IMR-90 (cell line): ENCODE measurements around the gene SH3RF3. TPM values are rescaled to one million over a fixed set of nuclear protein-coding genes. Genes with fewer than 3 reads are reported as not detected.

ENCODE experiments used
- ATAC-seq: fragments of 200-7000 bp; cut with Tn5 transposase; 2 replicates; pipeline ENCODE4 v1.9.1; 2020; ENCODE audit warnings: low read depth, mild to moderate bottlenecking, moderate library complexity
- BruUV-seq: library from RNA; stranded (reverse); fragments of 400-500 nt; replicated peaks from 2 replicates; lab custom pipeline; 2021; lab: Mats Ljungman, UMichigan
- CTCF ChIA-PET: fragments of 300-600 bp; formaldehyde crosslinking; extraction: SDS; loops from one replicate; lab custom pipeline; 2021; ENCODE audit warnings: antibody characterized with exemption; lab: Yijun Ruan, JAX
- POLR2A ChIA-PET: fragments of 300-600 bp; sonication (Branson Sonifier 250); formaldehyde crosslinking; loops from one replicate; lab custom pipeline; 2022; ENCODE audit warnings: antibody characterized with exemption; ENCODE audit not compliant: unreplicated experiment; lab: Charles Lee
- DNase-seq: peaks from one replicate; pipeline ENCODE4 v3.0.0; 2013
- H2AFZ ChIP-seq: replicated peaks from 2 replicates; pipeline ENCODE3; 2013; ENCODE audit warnings: low read length, mild to moderate bottlenecking; ENCODE audit not compliant: poor library complexity
- H2AK5ac ChIP-seq: 2 replicates; pipeline ENCODE4 v1.6.1; 2013; ENCODE audit warnings: low read depth, low read length, inconsistent platforms
- H2AK9ac ChIP-seq: replicated peaks from 2 replicates; pipeline ENCODE3; 2013; ENCODE audit warnings: mild to moderate bottlenecking, low read depth, low read length, moderate library complexity; ENCODE audit not compliant: poor library complexity
- H2BK120ac ChIP-seq: 2 replicates; pipeline ENCODE4 v1.6.1; 2013; ENCODE audit warnings: low read depth, low read length, inconsistent platforms
- H2BK15ac ChIP-seq: 3 replicates; pipeline ENCODE4 v1.6.1; 2013; ENCODE audit warnings: low read depth, low read length, inconsistent platforms
- H2BK20ac ChIP-seq: 2 replicates; pipeline ENCODE4 v1.6.1; 2013; ENCODE audit warnings: low read depth, mild to moderate bottlenecking, inconsistent platforms, low read length, moderate library complexity
- H2BK5ac ChIP-seq: 2 replicates; pipeline ENCODE4 v1.6.1; 2013; ENCODE audit warnings: mild to moderate bottlenecking, low read depth, low read length, inconsistent platforms; ENCODE audit not compliant: poor library complexity, severe bottlenecking
- H3K14ac ChIP-seq: replicated peaks from 2 replicates; pipeline ENCODE4 v1.6.1; 2013; ENCODE audit warnings: low read depth, low read length, inconsistent platforms
- H3K18ac ChIP-seq: 2 replicates; pipeline ENCODE4 v1.6.1; 2013; ENCODE audit warnings: low read depth, low read length, control low read depth
- H3K23ac ChIP-seq: 2 replicates; pipeline ENCODE4 v1.6.1; 2013; ENCODE audit warnings: low read depth, low read length, inconsistent platforms
- H3K27ac ChIP-seq: 2 replicates; pipeline ENCODE4 v1.5.1; 2013; ENCODE audit warnings: mild to moderate bottlenecking, control low read depth, low read length; ENCODE audit not compliant: insufficient read depth
- H3K27me3 ChIP-seq: 2 replicates; pipeline ENCODE4 v1.6.1; 2013; ENCODE audit warnings: low read length; ENCODE audit not compliant: control insufficient read depth, insufficient read depth
- H3K36me3 ChIP-seq: 2 replicates; pipeline ENCODE4 v1.6.1; 2013; ENCODE audit warnings: low read length, mixed read lengths; ENCODE audit not compliant: control insufficient read depth, insufficient read depth
- H3K4ac ChIP-seq: 2 replicates; pipeline ENCODE4 v1.6.1; 2013; ENCODE audit warnings: low read depth, low read length, inconsistent platforms
- H3K4me1 ChIP-seq: 2 replicates; pipeline ENCODE4 v1.6.1; 2013; ENCODE audit warnings: low read length, mixed read lengths; ENCODE audit not compliant: control insufficient read depth, insufficient read depth
- H3K4me2 ChIP-seq: 2 replicates; pipeline ENCODE4 v1.6.1; 2013; ENCODE audit warnings: low read depth, mild to moderate bottlenecking, control low read depth, low read length, moderate library complexity
- H3K4me3 ChIP-seq: 2 replicates; pipeline ENCODE4 v1.5.1; 2013; ENCODE audit warnings: low read depth, mild to moderate bottlenecking, control low read depth, low read length, moderate library complexity; ENCODE audit not compliant: insufficient read depth
- H3K56ac ChIP-seq: 2 replicates; pipeline ENCODE4 v1.6.1; 2013; ENCODE audit warnings: low read length, inconsistent platforms; ENCODE audit not compliant: insufficient read depth; ENCODE audit errors: extremely low read depth
- H3K79me1 ChIP-seq, 2 experiments: 2 replicates each; pipeline ENCODE4 v1.6.1; 2013; ENCODE audit warnings: low read length in 2 of 2, inconsistent platforms in 1 of 2, low read depth in 1 of 2
- H3K9ac ChIP-seq: 2 replicates; pipeline ENCODE4 v1.6.1; 2013; ENCODE audit warnings: low read depth, low read length, control low read depth
- H3K9me1 ChIP-seq: 2 replicates; pipeline ENCODE4 v1.6.1; 2013; ENCODE audit warnings: low read length, inconsistent platforms; ENCODE audit not compliant: insufficient read depth
- H3K9me3 ChIP-seq: 2 replicates; pipeline ENCODE4 v1.6.1; 2013; ENCODE audit warnings: low read length; ENCODE audit not compliant: control insufficient read depth, insufficient read depth
- H4K20me1 ChIP-seq: 2 replicates; pipeline ENCODE4 v1.6.1; 2013; ENCODE audit warnings: low read length, inconsistent platforms; ENCODE audit not compliant: insufficient read depth
- H4K5ac ChIP-seq: 2 replicates; pipeline ENCODE4 v1.6.1; 2013; ENCODE audit warnings: mild to moderate bottlenecking, low read depth, low read length, control low read depth
- H4K8ac ChIP-seq, 2 experiments: 2 replicates each; pipeline ENCODE4 v1.6.1; 2013; ENCODE audit warnings: low read depth in 2 of 2, low read length in 2 of 2, control low read depth in 1 of 2, inconsistent platforms in 1 of 2
- H4K91ac ChIP-seq: 2 replicates; pipeline ENCODE4 v1.6.1; 2013; ENCODE audit warnings: low read depth, low read length, inconsistent platforms; ENCODE audit not compliant: insufficient read depth
- CHD1 ChIP-seq: IDR thresholded peaks from 2 replicates; pipeline ENCODE4 v1.6.1; 2012; ENCODE audit warnings: low read depth, low read length, improper control_type of control experiment
- RAD21 ChIP-seq: IDR thresholded peaks from 2 replicates; pipeline ENCODE4 v1.6.1; 2012; ENCODE audit warnings: low read length, improper control_type of control experiment
- RCOR1 ChIP-seq: IDR thresholded peaks from 2 replicates; pipeline ENCODE4 v1.6.1; 2012; ENCODE audit warnings: mild to moderate bottlenecking, low read length, improper control_type of control experiment; ENCODE audit not compliant: insufficient replicate concordance
- USF2 ChIP-seq: fragments of 150-350 bp; IDR thresholded peaks from 2 replicates; pipeline ENCODE4 v1.6.1; 2017; ENCODE audit warnings: mild to moderate bottlenecking, antibody characterized with exemption, low read length, low read depth
- WGBS, 2 experiments: methylation state at CpG; one replicate each; pipeline versions ENCODE4 v1.1.5 to v1.1.7; 2013; ENCODE audit warnings: missing lambda C conversion rate in 2 of 2; ENCODE audit not compliant: insufficient read length in 1 of 2; ENCODE audit errors: extremely low coverage in 2 of 2; 5-methylcytosine and 5-hydroxymethylcytosine counted together
- dilution Hi-C: fragments of 300-500 bp; cut with HindIII; formaldehyde crosslinking; loops from one replicate; pipeline ENCODE4 v1.14.3; 2018; ENCODE audit warnings: low sequenced_read_pairs; ENCODE audit not compliant: unreplicated experiment
- in situ Hi-C: fragments of 300-500 bp; cut with MboI; formaldehyde crosslinking; loops from 3 replicates; pipeline ENCODE4 v1.14.3; 2019; ENCODE audit warnings: low sequenced_read_pairs, inconsistent platforms, mixed read lengths
- intact Hi-C: fragments of 100-400 bp; cut with micrococcal nuclease; formaldehyde crosslinking; loops from 2 replicates; pipeline ENCODE4 v1.10.0; 2022
- polyA plus RNA-seq, 3 experiments: library from polyadenylated mRNA; depleted of rRNA; stranded (reverse); fragments of >200 nt; gene quantifications; 2 replicates each; pipeline ENCODE4 v1.2.3, GENCODE V29; 2012; ENCODE audit warnings: low replicate concordance in 1 of 3
- total RNA-seq: library from RNA; depleted of rRNA; stranded (reverse); fragments of >200 nt; gene quantifications from 2 replicates; pipeline ENCODE4 v1.2.3, GENCODE V29; 2012
- TF ChIP-seq, protein P1 (sequence below): conservative IDR thresholded peaks from 2 replicates; pipeline ENCODE4 v1.5.1; 2012; ENCODE audit warnings: mild to moderate bottlenecking, low read depth, low read length, improper control_type of control experiment

Gene SH3RF3
- total and polyA plus RNA-seq, 2 of the 4 experiments (the other 2 are of a cell fraction) = 3.4 to 5.3 TPM

DNA sequence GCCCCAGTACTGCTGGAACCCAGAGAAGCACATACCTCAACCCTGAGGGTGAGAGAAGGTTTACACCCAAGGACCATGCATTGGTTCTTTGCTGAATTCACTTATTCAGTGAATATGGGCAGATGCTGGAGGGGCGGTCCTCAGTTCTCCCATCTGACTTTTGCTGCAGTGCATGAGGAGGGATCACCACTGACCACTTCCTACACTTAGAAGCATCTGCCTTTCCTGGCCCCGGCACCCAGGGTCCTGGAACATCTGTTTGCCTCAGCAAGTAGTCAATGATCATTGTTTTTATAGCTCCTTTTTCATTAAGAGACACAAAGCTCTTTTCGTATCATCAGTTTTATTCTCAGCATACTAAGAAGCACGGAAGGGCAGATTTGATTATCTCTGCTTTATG, 211.4 kb downstream of the SH3RF3 start:
- intact Hi-C loops = no loop called here
- H4K91ac ChIP-seq = peak overlapping the region; percentile 84
- dilution Hi-C loops = no loop called here
- peaks cover 22% of the 10 kb centered on the region; the same call in 1 of the 2 replicates for H4K20me1 ChIP-seq
- ATAC-seq (no peak), DNase-seq (no peak)
- H3K14ac ChIP-seq = peak overlapping the region; percentile 91
- H3K27me3 ChIP-seq = no peaks in the 10 kb centered on the region
- H3K79me1 ChIP-seq = peaks cover 58 to 98% of the 10 kb centered on the region in 2 experiments
- no peaks in the 10 kb centered on the region for H3K9me3 ChIP-seq
- peak overlapping the region; percentile 16 for H3K27ac ChIP-seq
- peaks cover 28% of the 10 kb centered on the region for H3K4me1 ChIP-seq
- peak overlapping the region; percentile 74 for H2BK5ac ChIP-seq
- H3K56ac ChIP-seq = 0 out of 2 replicates have a peak overlapping the region, but pooled peaks have one; percentile 2
- TF ChIP-seq CHD1 (no peak), RAD21 (no peak), USF2 (no peak), RCOR1 (no peak)
- TF ChIP-seq, protein P1, sequence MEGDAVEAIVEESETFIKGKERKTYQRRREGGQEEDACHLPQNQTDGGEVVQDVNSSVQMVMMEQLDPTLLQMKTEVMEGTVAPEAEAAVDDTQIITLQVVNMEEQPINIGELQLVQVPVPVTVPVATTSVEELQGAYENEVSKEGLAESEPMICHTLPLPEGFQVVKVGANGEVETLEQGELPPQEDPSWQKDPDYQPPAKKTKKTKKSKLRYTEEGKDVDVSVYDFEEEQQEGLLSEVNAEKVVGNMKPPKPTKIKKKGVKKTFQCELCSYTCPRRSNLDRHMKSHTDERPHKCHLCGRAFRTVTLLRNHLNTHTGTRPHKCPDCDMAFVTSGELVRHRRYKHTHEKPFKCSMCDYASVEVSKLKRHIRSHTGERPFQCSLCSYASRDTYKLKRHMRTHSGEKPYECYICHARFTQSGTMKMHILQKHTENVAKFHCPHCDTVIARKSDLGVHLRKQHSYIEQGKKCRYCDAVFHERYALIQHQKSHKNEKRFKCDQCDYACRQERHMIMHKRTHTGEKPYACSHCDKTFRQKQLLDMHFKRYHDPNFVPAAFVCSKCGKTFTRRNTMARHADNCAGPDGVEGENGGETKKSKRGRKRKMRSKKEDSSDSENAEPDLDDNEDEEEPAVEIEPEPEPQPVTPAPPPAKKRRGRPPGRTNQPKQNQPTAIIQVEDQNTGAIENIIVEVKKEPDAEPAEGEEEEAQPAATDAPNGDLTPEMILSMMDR = no peak
- H3K9me1 ChIP-seq = peaks cover 46% of the 10 kb centered on the region
- peak overlapping the region; percentile 36; the same call in 1 of the 2 replicates for H3K18ac ChIP-seq
- H2AK5ac ChIP-seq = peak overlapping the region; percentile 91
- H3K36me3 ChIP-seq = no peaks in the 10 kb centered on the region
- ChIA-PET POLR2A (no interaction called here), CTCF (no interaction called here)
- H2BK20ac ChIP-seq = peak overlapping the region; percentile 78
- H4K8ac ChIP-seq = peak overlapping the region; percentile 41 to 85
- H2BK15ac ChIP-seq = peak overlapping the region; percentile 69; the same call in 1 of the 3 replicates
- peak overlapping the region; percentile 50; the same call in 1 of the 2 replicates for H3K23ac ChIP-seq
- WGBS, 2 experiments = 100% methylated on average over 1 of the region's 4 CpGs; no CpG with 5 or more reads in 1 of the 2 experiments
- H2BK120ac ChIP-seq = peak overlapping the region; percentile 98
- in situ Hi-C loops = loop anchor here (25.0 kb wide), 1 partner anchor 203 kb away; the partner anchor contains the start of gene SH3RF3
- peak overlapping the region; percentile 92 for H3K4ac ChIP-seq
- peak overlapping the region; percentile 17; the same call in 1 of the 2 replicates for H4K5ac ChIP-seq
- H2AK9ac ChIP-seq = peak overlapping the region; percentile 12
- no peak overlapping the region for H2AFZ ChIP-seq
- H3K9ac ChIP-seq = no peak overlapping the region
- no peak overlapping the region for H3K4me3 ChIP-seq
- no peak overlapping the region for H3K4me2 ChIP-seq
- BruUV-seq = no TSS peak
